Lung microvascular endothelial cell (primary cell): ENCODE data around the gene CYTH1. TPM values are rescaled to one million over a fixed set of nuclear protein-coding genes. Genes with fewer than 3 reads are reported as not detected.

Experiments used
- total RNA-seq: library from RNA; depleted of rRNA; stranded (reverse); fragments of >200 nt; gene quantifications from 2 replicates; pipeline ENCODE4 v1.2.1, GENCODE V29; 2014

CYTH1 gene
- total RNA-seq, 1 donor from 2014 or later = 20.8 TPM

Other genes starting within 250 kb of the CYTH1 start
- gene DNAH17, start 204.9 kb downstream of the CYTH1 start, total RNA-seq = under 0.01 and 0.40 TPM in 2 replicates
- gene USP36, start 58.5 kb upstream of the CYTH1 start, total RNA-seq = 6.3 and 9.9 TPM in 2 replicates
- 0.65 and 4.4 TPM in 2 replicates for gene CEP295NL, start 120.9 kb upstream of the CYTH1 start, total RNA-seq
- 35.1 and 69.2 TPM in 2 replicates for gene TIMP2, start 143.1 kb upstream of the CYTH1 start, total RNA-seq
- 2.4 TPM in 2 replicates for gene LGALS3BP, start 197.7 kb upstream of the CYTH1 start, total RNA-seq
- gene CANT1, start 227.5 kb upstream of the CYTH1 start, total RNA-seq = 32.7 and 39.7 TPM in 2 replicates
- 8.1 and 11.9 TPM in 2 replicates for gene C1QTNF1, start 241.9 kb upstream of the CYTH1 start, total RNA-seq